HCT116 (cell line): Measurements from ENCODE around the gene XKR7. TPM values are rescaled to one million over a fixed set of nuclear protein-coding genes. Genes with fewer than 3 reads are reported as not detected.

ENCODE experiments used
- ATAC-seq: fragments of 200-7000 bp; cut with Tn5 transposase; 2 replicates; pipeline ENCODE4 v1.9.1; 2020; ENCODE audit warnings: mild to moderate bottlenecking, moderate library complexity
- BruUV-seq: library from RNA; stranded (reverse); fragments of 400-500 nt; replicated peaks from 2 replicates; lab custom pipeline; 2021; lab: Mats Ljungman, UMichigan
- CTCF ChIA-PET: fragments of 300-600 bp; sonication (Branson Sonifier 250); formaldehyde crosslinking; loops from one replicate; lab custom pipeline; 2021; ENCODE audit warnings: antibody characterized with exemption; lab: Charles Lee
- POLR2A ChIA-PET: fragments of 300-600, 350-600 bp; sonication (Branson Sonifier 250); formaldehyde crosslinking; loops from one replicate; lab custom pipeline; 2021; ENCODE audit warnings: antibody characterized with exemption; lab: Charles Lee
- RAD21 ChIA-PET, 2 experiments: fragments of 300-600 bp; sonication (Branson Sonifier 250); formaldehyde crosslinking; loops; one replicate each; lab custom pipeline; 2023; ENCODE audit warnings: low total read pairs in 2 of 2; ENCODE audit not compliant: uncharacterized antibody in 2 of 2, unreplicated experiment in 2 of 2, low non-redundant PET in 1 of 2; lab: Charles Lee
- DNase-seq: peaks from one replicate; pipeline ENCODE4 v3.0.0-alpha.2; 2010; ENCODE audit warnings: low read depth, low spot score
- H2AFZ ChIP-seq: fragments of 200-600 bp; shearing (Covaris generic), sonication (generic); 2 replicates; pipeline ENCODE4 v1.6.1; 2017; ENCODE audit warnings: low read depth, mixed run types, mixed read lengths, antibody characterized with exemption, low read length; ENCODE audit not compliant: poor library complexity, severe bottlenecking
- H3K27ac ChIP-seq: 2 replicates; pipeline ENCODE4 v1.5.1; 2012; ENCODE audit warnings: low read depth, low read length
- H3K27me3 ChIP-seq: fragments of 200-600 bp; sonication (generic); 2 replicates; pipeline ENCODE4 v1.6.1; 2016; ENCODE audit warnings: mixed run types, low read length, mixed read lengths; ENCODE audit not compliant: insufficient read depth
- H3K36me3 ChIP-seq, 2 experiments: fragments of 200-500 bp in 1 of 2; fragments of 200-600 bp in 1 of 2; sonication (Bioruptor generic) in 1 of 2; sonication (generic) in 1 of 2; 2 replicates each; pipeline versions ENCODE4 v1.5.1 to v1.6.1; 2014 to 2016; ENCODE audit warnings: low read length in 2 of 2, inconsistent platforms in 1 of 2, mixed read lengths in 1 of 2, mixed run types in 1 of 2; ENCODE audit not compliant: insufficient read depth in 2 of 2, control insufficient read depth in 1 of 2
- H3K4me1 ChIP-seq, 2 experiments: fragments of 200-600 bp in 1 of 2; sonication (generic) in 1 of 2; 2 replicates each; pipeline versions ENCODE4 v1.5.1 to v1.6.1; 2012 to 2017; ENCODE audit warnings: low read length in 2 of 2, inconsistent platforms in 1 of 2, mild to moderate bottlenecking in 1 of 2, mixed read lengths in 1 of 2, mixed run types in 1 of 2, moderate library complexity in 1 of 2; ENCODE audit not compliant: insufficient read depth in 2 of 2, control insufficient read depth in 1 of 2
- H3K4me2 ChIP-seq: fragments of 200-600 bp; sonication (generic); 2 replicates; pipeline ENCODE4 v1.6.1; 2017; ENCODE audit warnings: mixed run types, low read length, mixed read lengths
- H3K4me3 ChIP-seq, 2 experiments: fragments of 200-600 bp in 1 of 2; sonication (generic) in 1 of 2; replicated peaks in 1 of 2; 2 replicates each; pipeline ENCODE4 v1.5.1; 2011 to 2016; ENCODE audit warnings: low read length in 2 of 2, control low read depth in 1 of 2, low read depth in 1 of 2, mild to moderate bottlenecking in 1 of 2, mixed read lengths in 1 of 2, mixed run types in 1 of 2
- H3K79me2 ChIP-seq: fragments of 200-600 bp; sonication (generic); 2 replicates; pipeline ENCODE4 v1.6.1; 2017; ENCODE audit warnings: mild to moderate bottlenecking, mixed run types, low read length, moderate library complexity, mixed read lengths; ENCODE audit not compliant: insufficient read depth
- H3K9ac ChIP-seq: fragments of 200-600 bp; sonication (generic); 2 replicates; pipeline ENCODE4 v1.6.1; 2016; ENCODE audit warnings: low read length, mixed read lengths
- H3K9me2 ChIP-seq: fragments of 200-600 bp; sonication (generic), shearing (Covaris generic); 2 replicates; pipeline ENCODE4 v1.6.1; 2017; ENCODE audit warnings: mixed run types, mild to moderate bottlenecking, moderate library complexity; ENCODE audit not compliant: insufficient read depth
- H3K9me3 ChIP-seq, 2 experiments: fragments of 200-500 bp in 1 of 2; fragments of 200-600 bp in 1 of 2; sonication (Bioruptor generic) in 1 of 2; sonication (generic) in 1 of 2; 2 replicates each; pipeline ENCODE4 v1.6.1; 2014 to 2017; ENCODE audit warnings: low read length in 2 of 2, mixed read lengths in 2 of 2, inconsistent platforms in 1 of 2, low read depth in 1 of 2, mild to moderate bottlenecking in 1 of 2, mixed run types in 1 of 2, moderate library complexity in 1 of 2; ENCODE audit not compliant: control insufficient read depth in 1 of 2, insufficient read depth in 1 of 2
- H4K20me1 ChIP-seq: fragments of 200-600 bp; sonication (generic), shearing (Covaris generic); 2 replicates; pipeline ENCODE4 v1.6.1; 2017; ENCODE audit warnings: mixed run types, mild to moderate bottlenecking, moderate library complexity; ENCODE audit not compliant: insufficient read depth
- ATF3 ChIP-seq: IDR thresholded peaks from 2 replicates; pipeline ENCODE4 v1.6.1; 2012
- CBX3 ChIP-seq: IDR thresholded peaks from 2 replicates; pipeline ENCODE4 v1.6.1; 2012; ENCODE audit warnings: low read depth
- CEBPB ChIP-seq: IDR thresholded peaks from 2 replicates; pipeline ENCODE4 v1.6.1; 2012; ENCODE audit warnings: low read depth
- CTCF ChIP-seq, 3 experiments: fragments of 200-600 bp in 1 of 3; sonication (generic) in 1 of 3; IDR thresholded peaks in 2 of 3; conservative IDR thresholded peaks in 1 of 3; 2 replicates each; pipeline ENCODE4 v1.5.1; 2012 to 2017; ENCODE audit warnings: low read depth in 2 of 3, low read length in 2 of 3, antibody characterized with exemption in 1 of 3, borderline replicate concordance in 1 of 3, control low read depth in 1 of 3, mild to moderate bottlenecking in 1 of 3, mixed read lengths in 1 of 3, mixed run types in 1 of 3, moderate library complexity in 1 of 3; ENCODE audit not compliant: insufficient read depth in 1 of 3
- EGR1 ChIP-seq: IDR thresholded peaks from 2 replicates; pipeline ENCODE4 v1.6.1; 2012; ENCODE audit warnings: low read depth
- ELF1 ChIP-seq: IDR thresholded peaks from 2 replicates; pipeline ENCODE4 v1.6.1; 2012; ENCODE audit warnings: low read depth, borderline replicate concordance
- EZH2 ChIP-seq: fragments of 200-600 bp; sonication (generic); IDR thresholded peaks from 2 replicates; pipeline ENCODE4 v1.6.1; 2017; ENCODE audit warnings: antibody characterized with exemption, mixed run types
- EZH2phosphoT487 ChIP-seq: fragments of 200-600 bp; IDR thresholded peaks from 2 replicates; pipeline ENCODE4 v1.6.1; 2018; ENCODE audit warnings: antibody characterized with exemption, borderline replicate concordance
- JUND ChIP-seq: IDR thresholded peaks from 2 replicates; pipeline ENCODE4 v1.6.1; 2012
- MAX ChIP-seq: IDR thresholded peaks from 2 replicates; pipeline ENCODE4 v1.6.1; 2012
- POLR2A ChIP-seq: IDR thresholded peaks from 2 replicates; pipeline ENCODE4 v1.7.0; 2011; ENCODE audit warnings: borderline replicate concordance; ENCODE audit not compliant: insufficient read depth, insufficient read length; ENCODE audit errors: extremely low read depth
- POLR2AphosphoS5 ChIP-seq: IDR thresholded peaks from 2 replicates; pipeline ENCODE4 v1.6.1; 2011; ENCODE audit warnings: mild to moderate bottlenecking, low read depth, low read length, moderate library complexity
- RAD21 ChIP-seq: IDR thresholded peaks from 2 replicates; pipeline ENCODE4 v1.6.1; 2012; ENCODE audit warnings: low read depth, mild to moderate bottlenecking
- REST ChIP-seq: IDR thresholded peaks from 2 replicates; pipeline ENCODE4 v1.6.1; 2012; ENCODE audit warnings: low read depth
- SP1 ChIP-seq: IDR thresholded peaks from 2 replicates; pipeline ENCODE4 v1.6.1; 2012; ENCODE audit warnings: low read depth
- SRF ChIP-seq: IDR thresholded peaks from 2 replicates; pipeline ENCODE4 v1.6.1; 2012; ENCODE audit warnings: low read depth
- TCF7L2 ChIP-seq: IDR thresholded peaks from 2 replicates; pipeline ENCODE4 v1.7.0; 2011; ENCODE audit warnings: borderline replicate concordance, inconsistent platforms; ENCODE audit not compliant: insufficient read depth, insufficient read length; ENCODE audit errors: extremely low read depth
- YY1 ChIP-seq: IDR thresholded peaks from 2 replicates; pipeline ENCODE4 v1.6.1; 2011; ENCODE audit warnings: low read length, low read depth, moderate library complexity, mild to moderate bottlenecking; ENCODE audit not compliant: insufficient replicate concordance; ENCODE audit errors: extremely low read depth
- intact Hi-C: fragments of 100-400 bp; cut with micrococcal nuclease; formaldehyde crosslinking; loops from 2 replicates; pipeline ENCODE4 v1.10.0; 2022
- total RNA-seq: library from RNA; stranded (reverse); gene quantifications from one replicate; pipeline ENCODE4 v1.2.1, GENCODE V29; 2021; ENCODE audit not compliant: unreplicated experiment

XKR7 gene
- total RNA-seq, 1 experiment from 2014 or later: not detected

- no peaks in the 10 kb centered on the region for H3K36me3 ChIP-seq
- ChIA-PET RAD21 (no interaction called here), CTCF (no interaction called here), POLR2A (no interaction called here)
- DNase-seq (no peak), ATAC-seq (no peak)
- H3K4me1 ChIP-seq: no peaks in the 10 kb centered on the region
- no peaks in the 10 kb centered on the region for H3K9me3 ChIP-seq
- no peaks in the 10 kb centered on the region for H3K79me2 ChIP-seq
- no peaks in the 10 kb centered on the region for H3K9me2 ChIP-seq
- H3K4me2 ChIP-seq: no peak overlapping the region
- H3K4me3 ChIP-seq: no peak overlapping the region
- no peaks in the 10 kb centered on the region; the same call in 1 of the 2 replicates for H3K27me3 ChIP-seq
- no peaks in the 10 kb centered on the region for H4K20me1 ChIP-seq
- BruUV-seq: no TSS peak
- no peak overlapping the region for H2AFZ ChIP-seq
- intact Hi-C loops: no loop called here
- H3K9ac ChIP-seq: no peak overlapping the region
- TF ChIP-seq MAX (no peak), ELF1 (no peak), POLR2AphosphoS5 (no peak), JUND (no peak), ATF3 (no peak), SP1 (no peak), CBX3 (no peak), SRF (no peak), CEBPB (no peak), YY1 (no peak), TCF7L2 (no peak), RAD21 (no peak), EGR1 (no peak), CTCF (IDR thresholded peaks at IDR 0.05 in 2 of 3, conservative IDR thresholded peaks at IDR 0.05 in 1 of 3; ENCODE audit: borderline replicate concordance in 1 of 3, insufficient read depth in 1 of 3, low read depth in 2 of 3, low read length in 2 of 3) (no peak), POLR2A (no peak), EZH2phosphoT487 (no peak), EZH2 (no peak), REST (no peak)
- no peak overlapping the region for H3K27ac ChIP-seq
Measured at GRCh38 chr20:32003325-32003724, 35.4 kb downstream of the XKR7 start.
